K562 (cell line): ENCODE data around the gene SLC16A9. TPM values are rescaled to one million over a fixed set of nuclear protein-coding genes. Genes with fewer than 3 reads are reported as not detected.

ENCODE experiments used
- ATAC-seq: fragments of 200-7000 bp; cut with Tn5 transposase; 3 replicates; pipeline ENCODE4 v1.9.1; 2020; ENCODE audit warnings: moderate library complexity
- BruUV-seq: library from RNA; stranded (reverse); fragments of 400-500 nt; replicated peaks from 2 replicates; lab custom pipeline; 2021; lab: Mats Ljungman, UMichigan
- CTCF ChIA-PET: fragments of 300-600 bp; formaldehyde crosslinking; extraction: SDS; loops from one replicate; lab custom pipeline; 2021; ENCODE audit warnings: low intra/inter-chr PET ratio; lab: Yijun Ruan, JAX
- POLR2A ChIA-PET: fragments of 300-600, 350-650 bp; sonication (Branson Sonifier 250); formaldehyde crosslinking; extraction: SDS; loops from one replicate; lab custom pipeline; 2021; ENCODE audit warnings: antibody characterized with exemption, inconsistent platforms; lab: Yijun Ruan, JAX
- DNase-seq, 4 experiments: peaks; one replicate each; pipeline versions ENCODE4 v3.0.0 to v3.0.0-alpha.2; 2011 to 2018; ENCODE audit warnings: low spot score in 3 of 4, mixed read lengths in 3 of 4; ENCODE audit errors: extremely low read depth in 1 of 4
- FAIRE-seq: peaks from 2 replicates; lab custom pipeline; 2011; peaks lifted over from hg19 to GRCh38; lab: Jason Lieb, UNC
- H2AFZ ChIP-seq: 2 replicates; pipeline ENCODE4 v1.6.0; 2011; ENCODE audit warnings: low read depth, low read length, control low read depth, inconsistent platforms
- H3K27ac ChIP-seq: fragments of 200-600 bp; 3 replicates; pipeline ENCODE4 v1.8.0; 2011; ENCODE audit warnings: low read depth, mild to moderate bottlenecking, control low read depth, inconsistent platforms, low read length, moderate library complexity, mixed read lengths; ENCODE audit errors: extremely low read depth
- H3K27me3 ChIP-seq, 2 experiments: fragments of 300-600 bp in 1 of 2; 2 replicates in 1 of 2; 3 replicates in 1 of 2; pipeline versions ENCODE4 v1.6.0 to v1.8.0; 2011; ENCODE audit warnings: inconsistent platforms in 2 of 2, low read length in 2 of 2, mild to moderate bottlenecking in 1 of 2, mixed read lengths in 1 of 2, moderate library complexity in 1 of 2; ENCODE audit not compliant: control insufficient read depth in 2 of 2, insufficient read depth in 2 of 2
- H3K36me3 ChIP-seq: fragments of 300-600 bp; 3 replicates; pipeline ENCODE4 v1.8.0; 2011; ENCODE audit warnings: mild to moderate bottlenecking, low read length, inconsistent platforms; ENCODE audit not compliant: control insufficient read depth, insufficient read depth
- H3K4me1 ChIP-seq, 2 experiments: fragments of 200-600 bp in 1 of 2; replicated peaks in 1 of 2; 2 replicates in 1 of 2; 3 replicates in 1 of 2; pipeline versions ENCODE4 v1.5.1 to v1.8.0; 2011; ENCODE audit warnings: inconsistent platforms in 2 of 2, low read length in 2 of 2, mild to moderate bottlenecking in 1 of 2, mixed read lengths in 1 of 2, moderate library complexity in 1 of 2; ENCODE audit not compliant: control insufficient read depth in 2 of 2, insufficient read depth in 2 of 2
- H3K4me2 ChIP-seq: 2 replicates; pipeline ENCODE4 v1.6.1; 2011; ENCODE audit warnings: low read length, control low read depth, inconsistent platforms, mixed read lengths; ENCODE audit not compliant: insufficient read depth
- H3K4me3 ChIP-seq: fragments of 200-600 bp; sonication (generic), shearing (Covaris generic); 2 replicates; pipeline ENCODE4 v1.5.1; 2016; ENCODE audit warnings: control low read depth, inconsistent platforms
- H3K79me2 ChIP-seq: fragments of 200-600 bp; 3 replicates; pipeline ENCODE4 v1.8.0; 2011; ENCODE audit warnings: low read length, inconsistent platforms; ENCODE audit not compliant: control insufficient read depth, insufficient read depth
- H3K9ac ChIP-seq, 2 experiments: 2 replicates each; pipeline versions ENCODE4 v1.6.0 to v1.6.1; 2011; ENCODE audit warnings: low read depth in 2 of 2, low read length in 2 of 2, control low read depth in 1 of 2, inconsistent platforms in 1 of 2, mild to moderate bottlenecking in 1 of 2, mixed read lengths in 1 of 2; ENCODE audit not compliant: insufficient read depth in 1 of 2
- H3K9me1 ChIP-seq: one replicate; pipeline ENCODE4 v1.6.0; 2011; ENCODE audit warnings: inconsistent platforms, mild to moderate bottlenecking, low read length, moderate library complexity; ENCODE audit not compliant: control insufficient read depth, insufficient read depth
- H3K9me3 ChIP-seq: replicated peaks from 2 replicates; pipeline ENCODE4 v1.5.1; 2011; ENCODE audit warnings: low read depth, low read length, inconsistent platforms; ENCODE audit not compliant: control insufficient read depth, insufficient read depth
- H4K20me1 ChIP-seq: replicated peaks from 2 replicates; pipeline ENCODE4 v1.6.1; 2011; ENCODE audit warnings: low read length, inconsistent platforms, mixed read lengths; ENCODE audit not compliant: control insufficient read depth, insufficient read depth
- ASH1L ChIP-seq: fragments of 450-650 bp; IDR thresholded peaks from 2 replicates; pipeline ENCODE4 v1.6.1; 2018; ENCODE audit warnings: borderline replicate concordance, mild to moderate bottlenecking, low read depth; ENCODE audit not compliant: partially characterized antibody
- HMGN3 ChIP-seq: IDR thresholded peaks from 2 replicates; pipeline ENCODE4 v1.6.1; 2011; ENCODE audit warnings: borderline replicate concordance, low read depth, mild to moderate bottlenecking, mixed read lengths, low read length; ENCODE audit not compliant: insufficient read length; ENCODE audit errors: extremely low read depth
- RFX7 ChIP-seq: fragments of 250-450 bp; sonication (Bioruptor Pico); IDR thresholded peaks from 2 replicates; pipeline ENCODE4 v1.5.1; 2021; ENCODE audit warnings: mild to moderate bottlenecking
- SAFB ChIP-seq: fragments of 200-400 bp; formaldehyde crosslinking; IDR thresholded peaks from 2 replicates; pipeline ENCODE4 v1.6.1; 2017; ENCODE audit warnings: low read depth, low read length, borderline replicate concordance
- ZNF121 ChIP-seq: sonication (generic); formaldehyde crosslinking; conservative IDR thresholded peaks from 2 replicates; pipeline ENCODE4 v1.8.0; 2022; ENCODE audit warnings: missing genetic modification reagents
- ZNF668 ChIP-seq: fragments of 250-450 bp; sonication (Bioruptor Pico); IDR thresholded peaks from 2 replicates; pipeline ENCODE4 v1.8.0; 2022; ENCODE audit warnings: mild to moderate bottlenecking, inconsistent platforms
- WGBS: fragments of 100-300 bp; shearing (Covaris generic); methylation state at CpG from one replicate; pipeline ENCODE4 v1.1.6; 2016; ENCODE audit warnings: low coverage, mixed read lengths; ENCODE audit not compliant: insufficient coverage; ENCODE audit errors: missing lambda C conversion rate; 5-methylcytosine and 5-hydroxymethylcytosine counted together
- in situ Hi-C: fragments of 300-500 bp; cut with MboI; formaldehyde crosslinking; loops from 4 replicates; pipeline ENCODE4 v1.15.0; 2018; ENCODE audit warnings: inconsistent platforms, mixed read lengths
- intact Hi-C: fragments of 100-400 bp; cut with micrococcal nuclease; formaldehyde crosslinking; loops from 2 replicates; pipeline ENCODE4 v1.14.2; 2022
- polyA plus RNA-seq, 8 experiments: library from polyadenylated mRNA; depleted of rRNA in 4 of 8; stranded (reverse) in 5 of 8; unstranded in 3 of 8; fragments of >200 nt; fragmentation: Nextera tagmentation in 2 of 8; fragmentation: Illumina TruSeq in 1 of 8; extraction: Ambion mirVana in 2 of 8; extraction: Trizol in 1 of 8; gene quantifications; 2 replicates each; pipeline versions ENCODE4 v1.2.1 to v1.2.3, GENCODE V29; 2011 to 2014; ENCODE audit warnings: inconsistent platforms in 1 of 8, missing spikeins in 1 of 8
- total RNA-seq, 7 experiments: library from RNA; depleted of rRNA in 6 of 7; stranded (reverse); fragments of >200 nt in 6 of 7; fragmentation: Illumina TruSeq in 2 of 7; extraction: Trizol in 2 of 7; gene quantifications; 2 replicates each; pipeline versions ENCODE4 v1.2.1 to v1.2.3, GENCODE V29; 2011 to 2021; ENCODE audit warnings: low replicate concordance in 1 of 7
- TF ChIP-seq, protein P1 (sequence below): fragments of 200-800 bp; sonication (Bioruptor generic); IDR thresholded peaks from 2 replicates; pipeline ENCODE4 v1.6.1; 2017; ENCODE audit warnings: missing genetic modification characterization, missing compliant biosample characterization
- TF ChIP-seq, protein P2 (sequence below): fragments of 450-650 bp; formaldehyde crosslinking; IDR thresholded peaks from 2 replicates; pipeline ENCODE4 v1.4.0; 2020; ENCODE audit warnings: mild to moderate bottlenecking, mixed read lengths

Gene SLC16A9
- total and polyA plus RNA-seq, 9 of the 15 experiments (the other 6 are each of a cell fraction or from before 2014, with no cell fraction given) = 0.90 to 6.4 (median 2.1) TPM

DNA sequence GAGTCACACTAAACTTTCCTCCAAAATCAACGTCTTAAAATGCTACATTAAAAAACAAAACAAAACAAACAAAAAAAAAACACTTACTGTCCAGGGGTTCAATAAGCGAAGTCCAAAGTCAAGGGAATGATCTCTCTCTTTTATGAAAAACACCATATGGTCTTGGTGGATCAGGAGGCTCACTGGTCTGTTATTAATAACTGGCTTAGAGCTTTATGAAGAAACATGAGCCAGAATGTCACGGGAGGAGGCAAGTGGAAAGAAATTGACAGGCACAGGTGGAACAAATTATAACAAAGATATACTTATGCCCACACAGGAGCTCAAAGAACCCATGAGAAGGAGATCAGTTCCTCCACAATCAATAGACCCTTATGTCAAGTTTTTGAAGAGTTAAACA, 43.6 kb upstream of the SLC16A9 start, which contains the start of gene MRLN (continued):
- no peak for TF ChIP-seq ASH1L
- TF ChIP-seq ZNF121 (CRISPR knock-in tag) = no peak
- TF ChIP-seq ZNF668 (CRISPR knock-in tag) = no peak
- TF ChIP-seq SAFB = no peak
- no peak for TF ChIP-seq HMGN3
- TF ChIP-seq, protein P1, sequence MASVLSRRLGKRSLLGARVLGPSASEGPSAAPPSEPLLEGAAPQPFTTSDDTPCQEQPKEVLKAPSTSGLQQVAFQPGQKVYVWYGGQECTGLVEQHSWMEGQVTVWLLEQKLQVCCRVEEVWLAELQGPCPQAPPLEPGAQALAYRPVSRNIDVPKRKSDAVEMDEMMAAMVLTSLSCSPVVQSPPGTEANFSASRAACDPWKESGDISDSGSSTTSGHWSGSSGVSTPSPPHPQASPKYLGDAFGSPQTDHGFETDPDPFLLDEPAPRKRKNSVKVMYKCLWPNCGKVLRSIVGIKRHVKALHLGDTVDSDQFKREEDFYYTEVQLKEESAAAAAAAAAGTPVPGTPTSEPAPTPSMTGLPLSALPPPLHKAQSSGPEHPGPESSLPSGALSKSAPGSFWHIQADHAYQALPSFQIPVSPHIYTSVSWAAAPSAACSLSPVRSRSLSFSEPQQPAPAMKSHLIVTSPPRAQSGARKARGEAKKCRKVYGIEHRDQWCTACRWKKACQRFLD (CRISPR knock-in tag) = no peak
- TF ChIP-seq RFX7 (CRISPR knock-in tag) = no peak
- TF ChIP-seq, all 486 proteins: peak for 0

DNA sequence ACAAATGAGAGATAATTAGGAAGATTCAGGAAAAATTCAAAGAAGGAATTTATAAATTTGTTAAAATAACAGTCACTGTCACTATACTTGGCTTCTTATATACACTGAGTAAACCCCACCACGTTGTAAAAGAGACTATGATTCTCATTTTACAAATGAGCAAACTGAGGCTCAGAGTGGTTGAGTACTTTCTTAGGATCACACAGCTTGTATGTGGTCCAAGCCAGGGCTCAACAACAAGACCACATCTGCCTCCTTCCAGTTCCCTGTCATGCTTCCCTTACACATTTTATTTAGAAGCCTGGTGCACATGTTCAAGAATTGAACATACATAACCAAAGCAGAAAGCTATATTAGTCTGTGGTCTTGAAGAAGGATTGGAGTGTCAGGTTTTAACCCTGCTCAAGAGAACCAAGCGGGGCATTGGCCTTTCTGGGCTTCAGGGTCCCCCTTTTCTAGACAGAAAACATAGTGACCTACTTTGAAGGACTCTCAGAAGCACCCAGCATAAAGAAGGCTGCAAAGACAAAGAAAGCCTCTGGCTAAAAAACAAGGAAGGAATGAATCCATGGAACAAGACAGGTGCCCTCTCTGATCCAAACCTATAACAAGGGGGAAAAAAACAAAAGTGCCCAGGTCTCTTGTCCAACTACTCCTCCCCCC, 42.8 kb upstream of the SLC16A9 start:
- Histone ChIP-seq H4K20me1 (no peaks in the 10 kb centered on the region), H3K4me3 (no peak overlapping the region), H3K9ac (no peak overlapping the region)
- no peak for DNase-seq
- TF ChIP-seq, protein P2, sequence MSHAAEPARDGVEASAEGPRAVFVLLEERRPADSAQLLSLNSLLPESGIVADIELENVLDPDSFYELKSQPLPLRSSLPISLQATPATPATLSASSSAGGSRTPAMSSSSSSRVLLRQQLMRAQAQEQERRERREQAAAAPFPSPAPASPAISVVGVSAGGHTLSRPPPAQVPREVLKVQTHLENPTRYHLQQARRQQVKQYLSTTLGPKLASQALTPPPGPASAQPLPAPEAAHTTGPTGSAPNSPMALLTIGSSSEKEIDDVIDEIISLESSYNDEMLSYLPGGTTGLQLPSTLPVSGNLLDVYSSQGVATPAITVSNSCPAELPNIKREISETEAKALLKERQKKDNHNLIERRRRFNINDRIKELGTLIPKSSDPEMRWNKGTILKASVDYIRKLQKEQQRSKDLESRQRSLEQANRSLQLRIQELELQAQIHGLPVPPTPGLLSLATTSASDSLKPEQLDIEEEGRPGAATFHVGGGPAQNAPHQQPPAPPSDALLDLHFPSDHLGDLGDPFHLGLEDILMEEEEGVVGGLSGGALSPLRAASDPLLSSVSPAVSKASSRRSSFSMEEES (CRISPR knock-in tag) = no peak
- TF ChIP-seq, all 486 proteins: peak for 0
- H2AFZ ChIP-seq = no peak overlapping the region
- H3K27me3 ChIP-seq = peaks cover 6 to 11% of the 10 kb centered on the region in 2 experiments; a peak in 3 of 5 replicates
- CTCF ChIA-PET = no interaction called here
- WGBS = 0% methylated on average over 2 of the region's 2 CpGs
- BruUV-seq = no TSS peak
- no peaks in the 10 kb centered on the region for H3K36me3 ChIP-seq
- ATAC-seq (no peak), FAIRE-seq (no peak)
- H3K27ac ChIP-seq = no peak overlapping the region
- no peaks in the 10 kb centered on the region for H3K4me1 ChIP-seq
- H3K9me3 ChIP-seq = no peaks in the 10 kb centered on the region
- in situ Hi-C loops (no loop called here), intact Hi-C loops (no loop called here)
- H3K79me2 ChIP-seq = no peaks in the 10 kb centered on the region
- no peaks in the 10 kb centered on the region for H3K9me1 ChIP-seq
- no peak overlapping the region for H3K4me2 ChIP-seq
- POLR2A ChIA-PET = no interaction called here
